ENCODE data around the gene HLA-DRA.

Gene HLA-DRA

GRCh38 chr6:32439602-32440214 lies at the start of gene HLA-DRA:
TSS of gene HLA-DRA (plus strand) at chr6:32439887. CDS start at chr6:32439951, 64 bp downstream.
- DNase-seq, result no peak

DNA sequence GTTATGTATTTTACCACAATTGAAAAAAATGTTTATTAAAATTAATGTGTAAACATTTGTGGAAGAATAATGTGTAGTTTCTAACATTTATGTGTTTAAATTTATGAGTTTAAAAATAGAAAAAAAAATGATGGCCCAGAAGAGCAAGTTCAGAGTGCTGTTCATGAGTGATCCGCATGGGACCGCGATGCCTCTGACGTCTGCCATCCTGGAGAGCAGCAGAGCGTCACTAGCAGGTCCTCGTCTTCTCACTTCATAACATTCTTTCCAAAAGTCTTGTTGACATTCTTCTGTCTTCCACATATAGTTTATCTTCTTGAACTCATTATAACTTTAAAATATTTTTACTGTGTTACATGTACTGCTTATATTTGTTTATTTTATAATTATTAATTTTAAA lies 48.2 kb upstream of the HLA-DRA start:
- DNase-seq, result no peak

GRCh38 chr6:32393665-32394420 lies 45.8 kb upstream of the HLA-DRA start:
- no peak for DNase-seq

DNA sequence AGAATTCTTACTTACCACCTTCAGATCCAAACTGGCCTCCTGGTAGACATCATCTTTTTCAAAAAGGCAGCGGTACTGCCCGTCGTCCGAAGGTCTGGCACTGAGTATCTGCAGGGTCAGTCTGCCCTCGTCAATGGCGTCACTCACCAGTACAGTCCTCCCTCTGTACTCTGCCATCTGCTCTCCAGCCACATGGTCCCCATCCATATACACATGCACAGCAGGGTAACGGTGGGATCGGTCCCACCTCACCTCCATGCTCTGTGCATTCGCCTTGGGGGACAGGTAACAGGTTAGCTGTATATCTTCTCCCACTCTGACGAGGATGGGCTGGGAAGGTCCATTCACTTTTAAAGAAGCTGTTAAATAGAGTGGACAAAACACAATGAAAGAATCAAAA lies 43.7 kb upstream of the HLA-DRA start:
- no peak for DNase-seq

- no peak for DNase-seq
Observed at GRCh38 chr6:32397252-32397920, 42.3 kb upstream of the HLA-DRA start.

DNA sequence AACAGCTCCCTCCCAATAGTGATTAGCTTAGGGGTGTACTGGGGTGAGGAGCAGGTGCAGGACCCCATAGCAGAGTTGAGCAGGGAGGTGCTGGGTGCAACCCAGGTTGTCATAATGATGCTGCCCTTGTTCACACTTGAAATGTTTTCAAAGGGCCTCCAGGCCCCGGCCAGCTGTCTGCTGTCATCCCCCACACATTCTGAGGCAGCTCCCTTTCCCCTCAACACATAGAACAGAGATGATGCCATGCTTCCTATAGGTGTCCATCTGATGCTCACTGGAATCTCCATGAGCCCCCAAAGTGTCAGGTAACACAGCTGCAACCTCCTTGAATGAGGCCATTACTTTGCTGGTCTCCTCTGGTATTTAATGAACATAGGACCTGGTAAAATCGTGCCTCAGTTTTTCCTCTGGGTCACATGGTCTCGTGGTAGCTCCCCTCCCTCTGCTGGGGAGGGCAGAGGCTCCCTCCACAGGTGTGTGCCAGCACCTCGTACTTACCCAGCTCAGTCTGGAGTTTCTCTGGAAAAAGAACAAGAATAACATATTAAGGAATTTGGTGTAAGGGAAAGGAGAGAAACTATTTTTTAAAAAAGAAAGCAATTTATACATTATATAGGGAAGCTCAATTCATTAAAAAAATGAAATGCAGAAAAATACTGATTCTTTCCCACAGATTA lies 38.3 kb upstream of the HLA-DRA start:
- no peak for DNase-seq

- DNase-seq, result no peak
Observed at GRCh38 chr6:32402812-32403211, 36.9 kb upstream of the HLA-DRA start.

DNA sequence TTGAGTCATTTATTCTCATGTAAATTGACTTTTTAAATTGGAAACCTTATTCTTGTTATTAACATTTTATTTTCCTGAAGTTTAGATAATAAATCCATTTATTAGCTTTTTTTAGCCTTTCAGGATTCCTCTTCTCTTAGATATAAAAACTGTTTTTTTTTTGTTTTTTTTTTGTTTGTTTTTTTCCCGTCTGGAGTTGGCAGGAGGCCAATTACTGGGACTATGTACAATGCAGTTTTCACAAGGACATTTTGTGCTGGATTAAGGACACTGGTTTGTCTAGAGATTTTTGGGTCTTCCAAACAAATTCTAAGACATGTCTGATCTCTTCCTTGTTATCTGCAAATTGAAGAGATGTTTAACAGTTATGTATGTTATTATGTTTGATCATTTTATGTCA lies 34.0 kb upstream of the HLA-DRA start:
- DNase-seq, result no peak

- no peak for DNase-seq
Observed at GRCh38 chr6:32406197-32406596, 33.5 kb upstream of the HLA-DRA start.

- DNase-seq, result no peak
Observed at GRCh38 chr6:32406857-32407256, 32.8 kb upstream of the HLA-DRA start, which contains the start of gene BTNL2. TSS of gene BTNL2 (minus strand) at chr6:32407181. CDS start at chr6:32407123, 58 bp downstream.

DNA sequence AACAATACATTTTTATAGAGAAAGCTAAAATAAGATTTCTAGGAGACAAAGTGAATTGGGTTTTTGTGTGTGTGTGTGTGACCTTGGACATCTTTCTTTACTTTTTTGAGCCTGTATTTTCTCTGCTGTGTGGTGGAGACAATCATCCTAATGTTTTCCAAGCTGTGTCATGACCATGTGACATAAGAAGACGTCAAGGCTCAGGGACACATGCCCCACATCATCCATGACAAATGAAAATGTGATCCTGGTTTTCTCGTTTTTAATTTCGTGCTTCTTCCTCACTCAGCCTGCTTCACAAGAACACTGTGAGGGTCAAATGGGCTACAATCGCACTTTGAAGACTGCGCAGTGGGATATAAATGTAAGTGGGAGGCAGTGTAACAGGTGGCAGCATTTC lies 28.8 kb upstream of the HLA-DRA start:
- DNase-seq, result no peak

DNA sequence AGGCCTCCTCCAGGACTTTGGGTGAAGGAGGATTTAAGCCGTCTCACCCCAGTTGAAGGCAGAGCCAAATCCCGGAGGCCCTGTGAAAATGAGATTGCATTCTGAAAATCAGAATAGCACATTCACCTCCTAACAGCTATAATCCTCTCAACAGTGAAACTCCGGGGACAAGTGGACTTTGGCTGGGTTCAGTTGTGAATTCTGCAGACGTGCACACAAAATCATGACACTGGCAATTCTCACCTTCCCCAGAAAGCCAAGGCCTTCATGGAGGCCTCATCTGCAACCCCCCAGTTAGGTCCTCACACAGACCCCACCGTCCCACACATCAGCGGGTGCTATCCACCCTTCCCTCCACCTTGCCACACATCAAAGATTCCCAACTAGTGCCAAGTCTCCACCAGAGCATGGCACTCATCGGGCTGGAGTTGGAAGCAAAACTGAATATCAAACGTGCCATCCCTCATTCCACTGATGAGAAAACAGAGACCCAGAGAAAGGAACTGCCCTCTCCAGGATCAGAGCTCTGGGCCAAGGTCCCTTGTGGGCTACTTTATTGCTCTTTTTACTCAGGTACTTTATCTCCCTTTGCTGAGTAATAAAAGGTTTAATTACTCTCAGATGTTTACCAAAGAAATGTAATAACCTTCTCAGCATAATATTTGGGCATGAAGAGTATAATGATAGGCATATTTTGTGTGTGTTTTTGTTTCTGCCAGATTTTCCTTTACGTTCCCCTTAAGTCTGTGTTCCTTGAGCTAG lies 27.9 kb upstream of the HLA-DRA start:
- no peak for DNase-seq

- DNase-seq, result peak; percentile 62
Observed at GRCh38 chr6:32413427-32414047, 26.1 kb upstream of the HLA-DRA start.

- DNase-seq, result peak; percentile 47
Observed at GRCh38 chr6:32415521-32416019, 24.1 kb upstream of the HLA-DRA start.

- DNase-seq, result no peak
Observed at GRCh38 chr6:32416036-32416435, 23.7 kb upstream of the HLA-DRA start.

DNA sequence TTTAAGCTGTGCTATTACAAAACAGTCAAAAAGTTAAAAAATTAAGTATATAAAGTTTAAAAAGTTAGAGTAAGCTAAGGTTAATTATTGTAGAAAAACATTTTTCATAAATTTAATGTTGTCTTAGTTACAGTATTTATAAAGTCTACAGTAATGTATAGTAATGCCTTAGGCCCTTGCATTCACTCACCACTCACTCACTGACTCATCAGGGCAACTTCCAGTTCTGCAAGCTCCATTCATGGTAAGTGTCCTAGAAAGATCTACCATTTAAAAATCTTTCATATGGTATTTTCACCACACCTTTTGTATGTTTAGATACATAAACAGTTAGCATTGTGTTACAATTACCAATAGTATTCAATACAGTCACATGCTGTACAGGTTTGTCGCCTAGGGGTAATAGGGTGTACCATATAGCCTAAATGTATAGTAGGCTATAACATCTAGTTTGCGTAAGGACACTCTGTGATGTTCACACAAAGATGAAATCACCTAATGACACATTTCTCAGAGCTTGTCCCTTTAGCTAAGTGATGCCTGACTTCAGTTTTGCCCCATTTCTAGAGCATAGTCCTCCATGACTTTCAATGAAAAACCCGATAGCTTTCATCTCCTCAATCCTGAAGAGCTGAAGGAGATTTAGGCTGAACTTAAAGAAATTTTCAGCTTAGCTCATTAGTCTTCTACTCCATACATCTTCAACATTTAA lies 14.9 kb upstream of the HLA-DRA start:
- no peak for DNase-seq

GRCh38 chr6:32426338-32426737 lies 13.3 kb upstream of the HLA-DRA start:
- DNase-seq, result no peak

DNA sequence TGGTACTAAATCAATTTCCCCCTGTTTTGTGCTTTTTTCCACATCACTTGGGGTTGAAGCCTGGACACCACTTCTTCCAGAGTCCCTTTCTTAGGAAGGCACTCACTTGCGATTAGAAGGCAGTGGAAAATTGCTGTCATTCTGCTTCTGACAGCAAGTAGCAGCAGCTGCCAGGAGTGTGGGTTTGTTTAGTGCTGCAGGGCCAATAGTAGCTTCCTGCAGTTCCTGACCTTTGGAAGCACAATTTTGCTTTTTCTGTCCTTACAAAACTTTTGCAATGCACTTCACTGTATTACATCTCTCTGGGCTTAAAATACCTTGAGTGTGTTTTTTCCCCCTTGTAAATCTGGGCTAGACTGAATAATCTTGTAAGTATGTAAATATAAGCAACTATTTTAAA lies 12.5 kb upstream of the HLA-DRA start:
- no peak for DNase-seq

- no peak for DNase-seq
Observed at GRCh38 chr6:32427934-32428474, 11.7 kb upstream of the HLA-DRA start.

DNA sequence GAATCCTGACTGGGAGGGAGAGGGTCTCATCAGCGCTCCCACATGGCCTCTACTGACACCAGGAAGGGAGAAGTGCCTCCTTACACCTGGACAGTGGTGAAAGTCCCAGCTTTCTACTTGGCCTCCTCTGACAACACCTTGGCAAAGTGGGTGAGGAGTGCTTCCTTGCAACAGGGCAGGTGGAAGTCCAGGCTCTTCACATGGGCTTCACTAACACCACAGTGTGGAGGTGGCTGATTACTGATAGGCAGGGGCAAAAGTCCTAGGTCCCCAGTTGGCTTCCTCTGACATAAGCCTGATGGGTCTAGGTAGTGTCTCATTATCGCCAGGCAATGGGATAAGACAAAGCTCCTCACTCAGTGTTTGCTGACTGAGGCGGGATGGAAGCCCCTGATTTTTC lies 9.5 kb upstream of the HLA-DRA start:
- no peak for DNase-seq

GRCh38 chr6:32431142-32431541 lies 8.5 kb upstream of the HLA-DRA start:
- DNase-seq, result no peak

Measured in NCI-H345 (cell line).